Measurements from ENCODE around the gene WIZ. TPM values are rescaled to one million over a fixed set of nuclear protein-coding genes. Genes with fewer than 3 reads are reported as not detected.
"Not testable (repeated sequence)": the region's sequence is repeated elsewhere in the genome, so short reads cannot be mapped to it uniquely, and the experiment has no call there.

Gene WIZ
- total RNA-seq, 2 experiments from 2014 or later, result 31.6 to 32.7 TPM

DNA sequence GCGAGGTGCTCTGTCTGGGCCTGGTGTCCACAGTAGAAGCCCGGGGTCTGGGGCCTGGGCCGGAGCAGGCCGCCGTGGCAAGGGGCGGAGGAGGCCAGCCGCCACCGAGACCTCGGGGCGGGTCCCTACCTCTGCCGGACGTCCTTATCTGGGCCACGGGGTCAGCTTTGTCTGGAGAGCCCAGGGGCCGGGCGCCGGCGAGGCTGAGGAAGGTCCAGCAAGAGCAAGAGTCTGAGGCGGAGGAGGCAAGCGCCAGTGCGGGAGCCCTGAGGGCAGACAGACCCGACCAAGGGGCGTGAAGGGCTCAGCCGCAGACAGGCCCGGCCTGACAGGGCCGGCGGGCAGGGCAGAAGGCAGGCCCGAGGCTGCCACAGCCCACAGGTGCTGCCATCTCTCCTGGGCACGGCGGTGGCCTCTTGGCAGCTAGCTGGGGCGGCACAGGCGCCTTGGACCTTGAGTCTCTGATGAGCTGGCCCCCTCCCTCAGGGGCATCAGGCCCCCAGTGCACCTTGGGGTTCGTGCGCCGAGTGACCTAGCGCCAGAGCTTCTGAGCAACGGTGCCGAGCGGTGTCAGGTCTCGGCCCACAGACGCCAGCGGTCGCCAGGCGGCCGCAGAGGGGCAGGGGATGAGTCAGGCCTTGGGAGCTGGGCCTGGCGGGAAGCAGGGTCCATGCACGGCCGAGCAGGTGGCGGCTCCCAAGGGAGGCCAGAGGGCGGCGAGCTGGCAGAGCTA lies 51.1 kb downstream of the WIZ start:
- H3K36me3 Mint-ChIP-seq (ENCODE audit: low read depth), result peaks cover 51% of the 10 kb centered on the region
- CTCF ChIA-PET, result no interaction called here

DNA sequence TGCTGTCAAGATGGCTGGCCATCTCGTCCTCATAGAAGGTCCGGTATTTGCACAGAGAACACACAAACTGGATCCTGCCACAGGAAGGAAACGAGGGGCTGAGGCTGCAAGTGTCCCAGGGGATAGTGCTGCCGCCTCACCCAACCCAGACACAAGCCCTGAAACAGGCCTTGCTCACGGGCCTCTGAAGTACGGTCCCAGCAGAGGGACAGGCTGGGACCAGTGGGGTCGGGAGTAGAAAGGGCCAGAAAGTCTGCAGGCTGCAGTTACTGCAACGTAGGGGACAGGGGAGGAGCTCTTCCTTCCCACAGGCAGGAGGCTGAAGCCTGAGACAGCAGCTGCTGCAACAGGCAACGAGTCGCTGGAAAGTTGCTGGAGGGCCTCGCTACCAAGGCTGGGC lies 52.0 kb downstream of the WIZ start:
- Mint-ChIP-seq H3K27me3 (ENCODE audit: low read depth) (no peaks in the 10 kb centered on the region), H3K36me3 (ENCODE audit: low read depth) (peaks cover 57% of the 10 kb centered on the region), H3K9me3 (ENCODE audit: insufficient read depth) (no peaks in the 10 kb centered on the region), H3K27ac (no peak overlapping the region), H3K4me3 (no peak overlapping the region), H3K4me1 (ENCODE audit: low read depth) (peaks cover 2% of the 10 kb centered on the region)
- ChIA-PET CTCF (no interaction called here), POLR2A (no interaction called here)
- ATAC-seq (no peak), DNase-seq (no peak)

More for the DNA sequence above, 51.1 kb downstream of the WIZ start:
- Mint-ChIP-seq H3K27me3 (ENCODE audit: low read depth) (no peaks in the 10 kb centered on the region), H3K4me3 (no peak overlapping the region), H3K4me1 (ENCODE audit: low read depth) (peaks cover 2% of the 10 kb centered on the region), H3K27ac (no peak overlapping the region), H3K9me3 (ENCODE audit: insufficient read depth) (no peaks in the 10 kb centered on the region)
- ATAC-seq, result no peak
- POLR2A ChIA-PET, result no interaction called here
- DNase-seq, result no peak

DNA sequence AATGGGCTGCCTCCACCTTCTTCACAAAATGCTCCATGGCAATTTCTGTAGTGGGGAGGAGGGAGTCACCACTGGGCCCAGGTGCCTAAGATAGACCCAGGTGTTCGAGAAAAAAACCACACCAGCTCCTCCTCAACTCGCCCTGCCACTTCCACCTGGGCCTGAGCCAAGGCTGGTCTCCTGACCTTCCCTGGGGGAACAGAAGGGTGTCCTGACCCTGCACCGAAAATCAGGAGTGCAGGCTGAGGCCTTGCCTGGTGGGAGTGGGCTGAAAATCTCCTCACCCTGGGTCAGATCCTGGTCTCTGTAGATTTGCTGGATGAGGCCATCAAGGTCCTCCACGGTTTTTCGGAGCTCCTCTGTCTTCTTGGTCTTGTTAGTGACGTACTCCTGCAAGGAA lies 52.5 kb downstream of the WIZ start:
- ATAC-seq, result no peak
- POLR2A ChIA-PET, result no interaction called here
- no peak for DNase-seq
- CTCF ChIA-PET, result interaction anchor here (0.8 to 0.9 kb wide), 2 partner anchors 18 to 159 kb away, joined by 3 read pairs; partner anchors contain the start of gene AKAP8
- Mint-ChIP-seq H3K27me3 (ENCODE audit: low read depth) (no peaks in the 10 kb centered on the region), H3K36me3 (ENCODE audit: low read depth) (peaks cover 57% of the 10 kb centered on the region), H3K9me3 (ENCODE audit: insufficient read depth) (no peaks in the 10 kb centered on the region), H3K4me3 (no peak overlapping the region), H3K4me1 (ENCODE audit: low read depth) (peaks cover 2% of the 10 kb centered on the region), H3K27ac (no peak overlapping the region)

DNA sequence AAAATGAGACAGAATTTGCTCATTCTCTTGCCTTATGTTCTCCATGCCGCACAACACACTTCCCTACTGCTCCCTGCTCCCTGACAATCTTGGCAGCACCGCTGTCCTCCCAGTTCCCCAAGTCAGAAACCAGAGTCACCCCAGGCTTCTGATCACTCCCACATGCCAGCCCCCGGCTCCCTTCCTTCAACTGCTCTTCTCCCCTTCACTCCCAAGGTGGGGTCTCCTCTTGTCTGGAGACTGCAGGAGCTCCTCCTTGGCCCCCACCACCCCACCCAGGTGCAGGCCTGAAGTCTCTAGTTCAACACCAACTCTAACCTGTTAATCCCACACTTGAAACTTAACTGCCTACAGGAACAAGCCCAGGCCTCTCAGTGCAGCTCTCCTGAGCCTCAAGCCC lies 53.3 kb downstream of the WIZ start:
- no peak overlapping the region for H3K4me3 Mint-ChIP-seq
- DNase-seq, result no peak
- no peak overlapping the region for H3K27ac Mint-ChIP-seq
- no peaks in the 10 kb centered on the region for H3K27me3 Mint-ChIP-seq (ENCODE audit: low read depth)
- H3K36me3 Mint-ChIP-seq (ENCODE audit: low read depth), result peaks cover 60% of the 10 kb centered on the region
- POLR2A ChIA-PET, result no interaction called here
- CTCF ChIA-PET, result interaction anchor here (0.8 to 0.9 kb wide), 2 partner anchors 17 to 159 kb away, joined by 3 read pairs; partner anchors contain the start of gene AKAP8
- H3K4me1 Mint-ChIP-seq (ENCODE audit: low read depth), result peaks cover 2% of the 10 kb centered on the region
- no peaks in the 10 kb centered on the region for H3K9me3 Mint-ChIP-seq (ENCODE audit: insufficient read depth)
- ATAC-seq, result no peak

DNA sequence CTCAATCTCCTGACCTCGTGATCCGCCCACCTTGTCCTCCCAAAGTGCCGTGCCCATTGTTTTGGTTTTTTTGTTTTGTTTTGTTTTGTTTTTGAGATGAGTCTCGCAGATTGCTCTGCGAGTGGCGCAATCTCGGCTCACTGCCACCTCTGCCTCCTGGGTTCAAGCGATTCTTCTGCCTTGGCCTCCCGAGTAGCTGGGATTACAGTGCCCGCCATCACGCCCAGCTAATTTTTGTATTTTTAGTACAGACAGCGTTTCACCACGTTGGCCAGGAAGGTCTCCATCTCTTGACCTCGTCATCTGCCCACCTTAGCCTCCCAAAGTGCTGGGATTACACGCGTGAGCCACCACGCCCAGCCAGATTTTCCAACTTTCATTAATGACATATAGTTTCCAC lies 54.5 kb downstream of the WIZ start:
- peaks cover 60% of the 10 kb centered on the region for H3K36me3 Mint-ChIP-seq (ENCODE audit: low read depth)
- not testable (repeated sequence) for ATAC-seq; H3K4me1 Mint-ChIP-seq (ENCODE audit: low read depth); DNase-seq; H3K27ac Mint-ChIP-seq; H3K4me3 Mint-ChIP-seq; H3K9me3 Mint-ChIP-seq (ENCODE audit: insufficient read depth); H3K27me3 Mint-ChIP-seq (ENCODE audit: low read depth)
- ChIA-PET CTCF (interaction anchor here (1.5 kb wide), 1 partner anchor 24 kb away, joined by 8 read pairs; the partner anchor contains the start of gene AKAP8L), POLR2A (interaction anchor here (1.3 to 1.5 kb wide), 2 partner anchors 16 to 24 kb away, joined by 3 read pairs; partner anchors contain the start of genes AKAP8 and AKAP8L)

DNA sequence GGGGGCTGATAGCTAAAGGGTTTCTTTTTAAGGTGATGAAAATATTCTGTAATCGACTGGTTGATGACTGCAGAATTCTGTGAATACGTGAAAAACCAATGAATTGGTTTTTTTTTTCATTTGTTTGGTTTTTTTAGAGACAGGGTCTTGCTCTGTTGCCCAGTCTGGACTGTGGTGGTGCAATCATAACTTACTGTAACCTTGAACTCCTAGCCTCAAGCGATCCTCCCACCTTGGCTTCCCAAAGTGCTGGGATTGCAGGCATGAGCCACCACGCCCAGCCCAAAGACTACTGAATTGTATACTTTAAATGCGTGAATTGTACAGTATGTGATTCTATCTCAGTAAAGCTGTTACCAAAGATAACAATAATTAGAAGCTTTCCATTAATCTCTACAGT lies 55.3 kb downstream of the WIZ start:
- no peak for ATAC-seq
- H3K4me1 Mint-ChIP-seq (ENCODE audit: low read depth), result peaks cover 2% of the 10 kb centered on the region
- no peaks in the 10 kb centered on the region for H3K27me3 Mint-ChIP-seq (ENCODE audit: low read depth)
- H3K9me3 Mint-ChIP-seq (ENCODE audit: insufficient read depth), result no peaks in the 10 kb centered on the region
- POLR2A ChIA-PET, result interaction anchor here (0.6 to 1.5 kb wide), 2 partner anchors 8 to 25 kb away, joined by 3 to 6 read pairs; partner anchors contain the start of gene AKAP8L
- no peak overlapping the region for H3K4me3 Mint-ChIP-seq
- H3K27ac Mint-ChIP-seq, result no peak overlapping the region
- peaks cover 60% of the 10 kb centered on the region for H3K36me3 Mint-ChIP-seq (ENCODE audit: low read depth)
- CTCF ChIA-PET, result interaction anchor here (1.2 to 1.5 kb wide), 2 partner anchors 10 to 25 kb away, joined by 4 to 8 read pairs; partner anchors contain the start of gene AKAP8L
- DNase-seq, result no peak

DNA sequence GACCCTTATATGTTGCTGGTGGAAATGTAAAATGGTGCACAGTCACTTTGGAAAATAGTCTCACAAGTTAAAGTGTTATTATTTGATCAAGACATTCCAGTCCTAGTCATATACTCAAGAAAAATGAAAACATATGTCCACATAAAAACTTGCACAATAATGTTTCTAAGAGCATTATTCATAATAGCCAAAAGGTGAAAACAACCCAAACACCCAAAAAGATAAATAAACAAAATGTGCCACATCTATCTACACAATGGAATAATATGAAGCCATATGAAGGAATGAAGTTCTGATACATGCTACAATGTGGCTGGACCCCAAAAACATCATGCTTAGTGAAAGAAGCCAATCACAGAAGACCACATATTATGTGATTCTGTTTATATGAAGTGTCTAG lies 55.8 kb downstream of the WIZ start:
- no peaks in the 10 kb centered on the region for H3K27me3 Mint-ChIP-seq (ENCODE audit: low read depth)
- ATAC-seq (no peak), DNase-seq (no peak)
- CTCF ChIA-PET, result interaction anchor here (1.2 to 1.5 kb wide), 2 partner anchors 10 to 25 kb away, joined by 4 to 8 read pairs; partner anchors contain the start of gene AKAP8L
- peaks cover 63% of the 10 kb centered on the region for H3K36me3 Mint-ChIP-seq (ENCODE audit: low read depth)
- POLR2A ChIA-PET, result interaction anchor here (0.6 kb wide), 1 partner anchor 8 kb away, joined by 6 read pairs; no protein-coding TSS in a partner anchor
- H3K4me1 Mint-ChIP-seq (ENCODE audit: low read depth), result peaks cover 2% of the 10 kb centered on the region
- H3K4me3 Mint-ChIP-seq, result no peak overlapping the region
- no peak overlapping the region for H3K27ac Mint-ChIP-seq
- no peaks in the 10 kb centered on the region for H3K9me3 Mint-ChIP-seq (ENCODE audit: insufficient read depth)

DNA sequence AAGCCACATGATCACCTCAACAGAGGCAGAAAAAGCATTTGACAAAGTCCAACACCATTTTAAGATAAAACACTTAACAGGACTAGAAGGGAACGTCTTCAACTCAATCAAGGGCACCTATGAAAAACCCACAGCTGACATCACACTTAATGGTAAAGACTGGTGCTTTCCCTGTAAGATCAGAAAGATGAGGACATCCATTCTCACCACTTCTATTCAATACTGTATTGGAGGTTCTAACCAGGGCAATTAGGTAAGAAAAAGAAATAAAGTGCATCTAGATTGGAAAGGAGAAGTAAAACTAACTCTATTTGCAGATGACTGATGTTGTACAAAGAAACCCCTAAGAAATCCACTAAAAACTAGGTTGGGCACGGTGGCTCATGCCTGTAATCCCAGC lies 58.9 kb downstream of the WIZ start:
- Mint-ChIP-seq H3K9me3 (ENCODE audit: insufficient read depth) (no peaks in the 10 kb centered on the region), H3K4me3 (no peak overlapping the region), H3K27me3 (ENCODE audit: low read depth) (no peaks in the 10 kb centered on the region), H3K4me1 (ENCODE audit: low read depth) (no peaks in the 10 kb centered on the region), H3K36me3 (ENCODE audit: low read depth) (peaks cover 42% of the 10 kb centered on the region), H3K27ac (no peak overlapping the region)
- ChIA-PET CTCF (no interaction called here), POLR2A (no interaction called here)
- ATAC-seq (no peak), DNase-seq (no peak)

DNA sequence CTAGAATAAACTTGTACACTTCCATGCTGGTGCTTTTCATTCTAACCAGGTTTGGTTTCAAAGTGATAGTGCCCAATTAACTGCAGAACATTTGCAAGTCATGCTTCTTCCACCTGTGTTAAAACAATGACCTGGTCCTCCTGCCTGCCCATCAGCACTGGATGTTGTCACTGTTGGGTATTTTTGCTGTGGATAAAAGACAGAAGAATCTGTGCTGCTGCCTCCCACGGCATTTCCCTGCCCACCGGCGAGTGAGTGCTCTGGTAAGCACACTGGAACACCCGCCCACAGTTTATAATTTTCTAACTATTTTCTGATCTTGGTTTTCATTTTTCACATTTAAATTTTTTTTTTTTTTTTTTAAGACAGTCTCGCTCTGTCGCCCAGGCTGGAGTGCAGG lies 67.9 kb downstream of the WIZ start:
- H3K9me3 Mint-ChIP-seq (ENCODE audit: insufficient read depth), result no peaks in the 10 kb centered on the region
- POLR2A ChIA-PET, result no interaction called here
- no peak for ATAC-seq
- peaks cover 30% of the 10 kb centered on the region for H3K36me3 Mint-ChIP-seq (ENCODE audit: low read depth)
- CTCF ChIA-PET, result interaction anchor here (0.9 kb wide), 1 partner anchor 38 kb away, joined by 3 read pairs; no protein-coding TSS in a partner anchor
- H3K4me1 Mint-ChIP-seq (ENCODE audit: low read depth), result peaks cover 29% of the 10 kb centered on the region
- no peaks in the 10 kb centered on the region for H3K27me3 Mint-ChIP-seq (ENCODE audit: low read depth)
- no peak for DNase-seq
- H3K27ac Mint-ChIP-seq, result peak overlapping the region; percentile 3
- no peak overlapping the region for H3K4me3 Mint-ChIP-seq

DNA sequence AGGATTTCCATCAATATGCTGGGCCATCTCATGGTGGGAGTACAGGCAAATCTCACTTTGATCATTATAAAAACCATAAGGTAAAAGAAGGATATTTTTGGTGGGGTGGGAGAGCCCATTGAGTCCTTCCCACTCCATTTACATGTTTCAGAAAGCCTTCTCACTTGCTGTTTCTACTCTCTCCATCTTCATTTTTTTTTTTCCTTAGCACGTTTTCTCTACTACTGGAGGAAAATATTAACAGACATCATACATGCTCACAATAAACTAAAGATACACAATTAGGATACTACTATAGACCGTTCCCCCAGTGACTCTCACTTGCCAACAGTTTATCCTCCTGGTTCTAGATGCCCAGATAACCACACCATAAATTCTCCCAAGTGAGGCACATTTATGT lies 68.3 kb downstream of the WIZ start:
- Mint-ChIP-seq H3K4me1 (ENCODE audit: low read depth) (peaks cover 33% of the 10 kb centered on the region), H3K27ac (peak overlapping the region; percentile 3), H3K4me3 (no peak overlapping the region), H3K36me3 (ENCODE audit: low read depth) (peaks cover 31% of the 10 kb centered on the region), H3K27me3 (ENCODE audit: low read depth) (no peaks in the 10 kb centered on the region), H3K9me3 (ENCODE audit: insufficient read depth) (no peaks in the 10 kb centered on the region)
- POLR2A ChIA-PET, result no interaction called here
- no peak for ATAC-seq
- CTCF ChIA-PET, result no interaction called here
- DNase-seq, result no peak

DNA sequence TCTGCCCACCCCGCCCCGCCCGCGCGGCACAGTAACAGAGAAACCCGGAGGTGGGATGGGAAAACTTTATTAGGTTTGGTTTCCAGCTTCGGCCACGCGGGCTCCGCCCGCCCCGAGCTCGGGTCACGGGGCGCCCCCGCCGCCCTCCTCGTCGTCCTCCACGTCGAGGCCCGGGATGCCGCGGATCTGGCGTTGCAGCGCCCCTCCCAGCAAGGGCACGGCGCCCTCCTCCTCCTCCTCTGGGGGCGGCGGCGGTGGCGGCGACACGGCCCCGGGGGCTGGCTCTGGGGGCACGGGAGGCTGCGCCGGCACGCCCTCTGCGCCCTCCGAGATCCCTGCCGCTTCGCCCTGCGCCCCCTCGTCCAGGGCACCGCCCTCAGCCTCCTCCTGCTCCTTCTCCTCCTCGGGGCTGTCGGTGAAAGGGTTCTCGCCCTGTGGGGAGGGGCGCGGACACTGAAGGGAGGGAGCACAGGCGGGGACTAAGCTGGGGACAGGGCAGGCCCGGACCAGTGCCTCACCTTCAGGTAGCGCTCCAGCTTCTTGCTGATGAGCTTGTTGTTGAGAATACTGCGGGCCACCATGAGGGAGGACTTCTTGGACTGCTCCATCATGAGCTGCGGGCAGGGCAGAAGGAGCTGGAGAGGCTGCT lies 69.6 kb downstream of the WIZ start:
- ATAC-seq, result peak; percentile 43
- peaks cover 35% of the 10 kb centered on the region for H3K4me1 Mint-ChIP-seq (ENCODE audit: low read depth)
- POLR2A ChIA-PET, result interaction anchor here (0.6 to 3.6 kb wide), 9 partner anchors 15 to 859 kb away, joined by 3 to 44 read pairs (median 3); partner anchors contain the start of gene AKAP8L

More for the DNA sequence above, 69.6 kb downstream of the WIZ start:
- CTCF ChIA-PET, result interaction anchor here (0.9 to 6.5 kb wide), 8 partner anchors 17 to 175 kb away, joined by 3 to 53 read pairs (median 4); partner anchors contain the start of gene AKAP8L
- H3K27ac Mint-ChIP-seq, result peak overlapping the region; percentile 99
- no peaks in the 10 kb centered on the region for H3K27me3 Mint-ChIP-seq (ENCODE audit: low read depth)
- H3K36me3 Mint-ChIP-seq (ENCODE audit: low read depth), result peaks cover 30% of the 10 kb centered on the region
- DNase-seq, result no peak
- no peaks in the 10 kb centered on the region for H3K9me3 Mint-ChIP-seq (ENCODE audit: insufficient read depth)
- peak overlapping the region; percentile 96 for H3K4me3 Mint-ChIP-seq
